ENCODE results near the gene ARPC4.
A peak's percentile ranks its signal among the peaks of the same experiment; 100 is the strongest.
"Not testable (repeated sequence)": the region's sequence is repeated elsewhere in the genome, so short reads cannot be mapped to it uniquely, and the experiment has no call there.

ARPC4 gene

DNA sequence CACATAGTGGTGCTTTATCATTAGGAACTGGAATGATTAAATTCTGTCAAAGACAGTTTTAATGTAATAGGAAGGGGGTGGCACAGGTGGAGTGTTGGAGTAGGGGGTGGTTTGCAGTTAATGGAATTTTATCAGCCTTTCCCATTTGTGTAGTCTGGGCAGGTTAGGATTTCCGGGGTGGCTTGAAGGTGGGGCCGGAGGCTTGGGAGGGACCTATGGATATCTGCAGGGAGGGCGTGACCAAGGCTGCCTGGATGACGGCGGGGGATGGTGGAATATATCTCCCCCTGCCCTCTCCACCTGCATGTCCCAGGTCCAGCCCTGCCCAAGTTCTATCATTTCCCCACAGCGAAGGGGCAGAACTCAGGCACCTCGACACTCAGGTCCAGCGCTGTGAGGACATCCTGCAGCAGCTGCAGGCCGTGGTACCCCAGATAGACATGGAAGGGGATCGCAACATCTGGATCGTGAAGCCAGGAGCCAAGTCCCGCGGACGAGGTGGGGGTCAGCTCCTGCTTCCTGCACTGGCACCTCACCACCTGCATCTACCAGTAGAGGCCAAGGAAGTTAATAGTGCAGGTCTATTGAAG is 32.7 kb downstream of the ARPC4 start:
- no peak for DNase-seq (ENCODE audit: low read depth)

DNA sequence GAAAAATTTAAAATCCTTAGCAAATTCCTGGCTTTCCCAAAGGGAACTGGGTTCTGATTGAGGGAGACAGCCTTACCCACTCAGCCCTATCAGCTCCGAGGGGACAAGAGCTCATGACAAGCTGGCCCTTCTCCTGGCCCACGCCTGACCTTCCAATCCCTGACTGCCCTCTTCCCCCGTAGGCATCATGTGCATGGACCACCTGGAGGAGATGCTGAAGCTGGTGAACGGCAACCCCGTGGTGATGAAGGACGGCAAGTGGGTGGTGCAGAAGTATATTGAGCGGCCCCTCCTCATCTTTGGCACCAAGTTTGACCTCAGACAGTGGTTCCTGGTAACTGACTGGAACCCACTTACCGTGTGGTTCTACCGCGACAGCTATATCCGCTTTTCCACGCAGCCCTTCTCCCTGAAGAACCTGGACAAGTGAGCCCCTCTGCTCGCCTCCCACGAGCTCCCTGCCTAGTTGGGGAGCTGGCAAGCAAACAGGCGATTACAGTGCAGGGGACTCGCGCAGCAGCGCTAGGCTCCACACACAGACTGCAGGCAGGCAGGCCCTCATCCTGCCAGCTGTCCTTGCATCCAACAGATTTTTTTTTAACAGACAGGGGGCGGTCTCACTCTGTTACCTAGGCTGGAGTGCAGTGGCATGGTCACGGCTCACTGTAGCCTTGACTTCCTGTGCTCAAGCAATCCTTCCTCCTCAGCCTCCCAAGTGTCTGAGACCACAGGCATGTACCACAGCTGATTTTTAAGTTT is 34.1 kb downstream of the ARPC4 start:
- DNase-seq (ENCODE audit: low read depth): no peak

DNA sequence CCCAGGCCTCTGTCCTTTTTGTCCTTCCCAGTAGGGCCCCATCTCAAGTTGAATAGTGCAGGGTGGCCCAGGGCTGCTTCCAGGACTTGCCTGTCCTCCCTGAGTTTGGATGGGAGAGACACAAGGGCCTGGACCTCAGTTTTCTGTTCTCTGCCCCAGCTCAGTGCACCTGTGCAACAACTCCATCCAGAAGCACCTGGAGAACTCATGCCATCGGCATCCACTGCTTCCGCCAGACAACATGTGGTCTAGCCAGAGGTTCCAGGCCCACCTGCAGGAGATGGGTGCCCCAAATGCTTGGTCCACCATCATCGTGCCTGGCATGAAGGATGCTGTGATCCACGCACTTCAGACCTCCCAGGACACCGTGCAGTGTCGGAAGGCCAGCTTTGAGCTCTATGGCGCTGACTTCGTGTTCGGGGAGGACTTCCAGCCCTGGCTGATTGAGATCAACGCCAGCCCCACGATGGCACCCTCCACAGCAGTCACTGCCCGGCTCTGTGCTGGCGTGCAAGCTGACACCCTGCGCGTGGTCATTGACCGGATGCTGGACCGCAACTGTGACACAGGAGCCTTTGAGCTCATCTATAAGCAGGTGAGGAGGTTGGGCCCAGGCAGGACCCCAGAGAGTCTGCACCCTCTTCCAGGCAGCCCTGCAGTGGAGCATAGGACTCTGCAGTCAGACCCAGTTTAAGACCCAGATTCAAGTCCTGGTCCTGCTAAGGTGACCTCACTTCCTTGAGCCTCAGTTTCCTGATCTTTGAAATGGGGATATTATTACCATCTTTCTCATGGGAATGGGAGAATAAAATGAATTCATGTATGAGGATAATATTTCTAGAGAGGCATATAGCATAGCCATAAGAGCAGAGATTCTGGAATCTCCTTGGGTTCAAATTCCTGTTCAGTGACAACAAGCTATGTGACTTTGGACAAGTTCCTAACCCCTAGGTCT is 36.2 kb downstream of the ARPC4 start:
- no peak for DNase-seq (ENCODE audit: low read depth)

DNA sequence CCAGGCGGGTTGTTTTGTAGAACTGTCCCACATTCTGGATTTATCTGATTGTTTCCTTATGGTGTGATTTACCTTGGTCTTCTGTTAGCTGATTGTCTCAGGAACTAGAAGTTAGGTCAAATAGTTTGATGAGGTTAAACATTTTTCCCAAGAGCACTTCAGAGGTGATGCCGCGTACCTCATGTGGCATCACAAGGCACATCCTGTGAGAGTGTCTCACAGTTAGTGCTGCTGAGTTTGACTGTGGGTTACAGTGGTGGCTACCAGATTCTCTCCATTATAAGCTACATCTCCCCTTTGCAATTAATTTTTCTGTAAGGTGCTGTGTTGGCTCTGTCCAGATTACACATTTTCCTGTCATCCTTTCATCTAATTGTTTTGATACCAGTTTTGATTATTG is 38.4 kb downstream of the ARPC4 start:
- DNase-seq (ENCODE audit: low read depth): no peak

DNA sequence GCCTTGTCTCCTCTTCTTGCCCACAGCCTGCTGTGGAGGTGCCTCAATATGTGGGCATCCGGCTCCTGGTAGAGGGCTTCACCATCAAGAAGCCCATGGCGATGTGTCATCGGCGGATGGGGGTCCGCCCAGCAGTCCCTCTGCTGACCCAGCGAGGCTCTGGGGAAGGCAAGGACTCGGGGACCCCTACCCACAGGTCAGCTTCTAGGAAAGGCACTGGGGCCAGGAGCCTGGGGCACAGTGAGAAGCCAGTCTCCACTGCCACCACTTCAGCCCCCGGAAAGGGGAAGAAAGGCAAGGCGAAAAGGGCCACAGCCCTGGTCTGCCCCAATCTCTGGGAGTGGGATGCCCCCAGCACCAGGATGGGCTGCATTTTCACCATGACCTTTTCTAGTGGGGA is 40.2 kb downstream of the ARPC4 start:
- DNase-seq (ENCODE audit: low read depth): no peak

DNA sequence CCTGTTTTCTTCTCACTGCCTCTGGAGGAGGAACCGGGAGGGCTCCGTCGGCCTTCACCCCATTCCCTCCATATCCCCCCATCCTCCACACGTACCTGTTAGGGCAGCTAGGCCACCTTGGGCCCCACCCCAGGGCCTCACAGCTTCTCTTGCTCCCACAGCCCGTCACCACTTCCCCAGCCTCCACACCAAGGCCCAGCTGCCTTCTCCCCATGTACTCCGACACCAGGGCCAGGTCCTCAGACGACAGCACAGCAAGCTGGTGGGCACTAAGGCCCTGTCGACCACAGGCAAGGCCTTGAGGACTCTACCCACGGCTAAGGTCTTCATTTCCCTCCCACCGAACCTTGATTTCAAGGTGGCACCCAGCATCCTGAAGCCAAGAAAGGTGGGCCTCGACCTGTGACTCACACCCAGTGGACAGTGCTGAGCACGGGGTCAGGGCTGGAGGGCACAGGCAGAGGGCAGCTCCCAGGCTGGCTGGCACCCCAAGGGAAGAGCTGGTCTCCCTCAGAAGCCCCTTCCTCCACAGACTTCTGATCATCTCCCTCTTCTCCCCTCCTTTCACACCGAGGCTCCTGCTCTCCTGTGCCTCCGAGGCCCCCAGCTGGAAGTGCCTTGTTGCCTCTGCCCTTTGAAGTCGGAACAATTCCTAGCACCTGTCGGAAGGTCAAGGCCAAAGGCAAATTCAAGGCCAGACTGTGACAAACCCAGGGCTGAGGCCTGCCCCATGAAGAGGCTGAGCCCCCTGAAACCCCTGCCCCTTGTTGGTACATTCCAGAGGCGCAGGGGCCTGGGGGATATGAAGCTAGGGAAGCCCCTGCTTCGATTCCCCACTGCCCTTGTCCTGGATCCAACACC is 41.9 kb downstream of the ARPC4 start:
- no peak for DNase-seq (ENCODE audit: low read depth)

GRCh38 chr3:9837701-9838582 is 45.1 kb downstream of the ARPC4 start:
- no peak for DNase-seq (ENCODE audit: low read depth)

- DNase-seq (ENCODE audit: low read depth): no peak
Measured at GRCh38 chr3:9838856-9839255, 46.0 kb downstream of the ARPC4 start.

DNA sequence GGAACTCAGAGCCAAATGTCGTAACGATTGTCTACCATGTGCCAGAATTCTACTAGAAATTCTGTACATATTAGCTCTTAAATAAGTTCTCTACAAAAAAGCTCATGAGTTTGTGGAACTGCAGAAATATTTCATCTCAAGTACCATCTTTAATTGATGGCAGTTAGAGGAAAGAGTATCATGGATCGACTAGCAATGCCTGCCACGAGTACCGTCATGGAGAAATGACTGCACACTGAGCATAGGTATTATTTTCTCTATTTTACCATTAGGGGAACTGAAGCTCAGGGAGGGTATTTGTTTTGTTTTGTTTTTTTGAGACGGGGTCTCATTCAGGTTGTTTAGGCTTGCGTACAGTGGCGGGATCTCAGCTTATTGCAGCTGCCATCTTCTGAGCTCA is 48.1 kb downstream of the ARPC4 start:
- no peak for DNase-seq (ENCODE audit: low read depth)

DNA sequence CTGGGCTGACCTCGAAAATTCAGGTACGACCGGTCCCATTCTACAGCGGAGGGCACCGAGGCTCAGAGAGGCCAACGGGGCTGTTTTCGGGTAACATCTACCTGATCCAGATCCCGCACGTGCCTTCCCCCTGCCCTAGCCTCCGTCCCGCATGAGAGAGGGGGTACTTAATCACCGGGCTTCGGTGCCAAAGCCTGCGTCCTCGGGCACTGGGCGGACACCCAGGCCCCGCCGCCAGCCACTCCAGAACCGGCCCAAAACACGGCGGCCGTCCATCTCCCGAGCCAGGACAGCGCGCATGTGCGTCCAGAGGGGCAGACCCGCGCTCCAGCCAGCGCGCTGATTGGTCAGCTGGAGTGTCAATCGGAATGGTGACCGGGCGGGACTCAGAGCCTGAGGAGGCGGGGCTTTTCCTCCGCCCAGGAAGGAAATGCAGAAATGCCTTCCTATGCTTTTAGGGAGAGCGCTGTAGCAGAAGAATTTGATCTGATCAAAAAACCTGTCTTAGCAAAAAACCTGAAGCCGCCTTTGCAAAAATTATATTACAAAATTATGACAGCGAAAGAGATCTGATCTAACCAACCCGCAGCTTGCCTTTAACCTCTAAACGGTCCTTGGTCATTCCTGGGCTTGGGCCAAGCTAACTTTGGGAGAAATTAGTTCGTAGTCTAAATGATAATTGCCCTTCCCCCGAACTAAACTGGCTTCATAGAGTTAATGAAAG is 51.0 kb downstream of the ARPC4 start, which contains the start of gene RPUSD3:
RPUSD3 (minus strand) TSS at position 294 of the 724 bp plus-strand sequence; CDS start at position 276, 18 bp downstream.
- DNase-seq (ENCODE audit: low read depth): peak; percentile 72

GRCh38 chr3:9846231-9846630 is 53.3 kb downstream of the ARPC4 start:
- no peak for DNase-seq (ENCODE audit: low read depth)

GRCh38 chr3:9846931-9847488 is 54.1 kb downstream of the ARPC4 start:
- no peak for DNase-seq (ENCODE audit: low read depth)

- not testable (repeated sequence) for DNase-seq (ENCODE audit: low read depth)
Measured at GRCh38 chr3:9847870-9848269, 55.0 kb downstream of the ARPC4 start.

- DNase-seq (ENCODE audit: low read depth): not testable (repeated sequence)
Measured at GRCh38 chr3:9848860-9849259, 56.0 kb downstream of the ARPC4 start.

DNA sequence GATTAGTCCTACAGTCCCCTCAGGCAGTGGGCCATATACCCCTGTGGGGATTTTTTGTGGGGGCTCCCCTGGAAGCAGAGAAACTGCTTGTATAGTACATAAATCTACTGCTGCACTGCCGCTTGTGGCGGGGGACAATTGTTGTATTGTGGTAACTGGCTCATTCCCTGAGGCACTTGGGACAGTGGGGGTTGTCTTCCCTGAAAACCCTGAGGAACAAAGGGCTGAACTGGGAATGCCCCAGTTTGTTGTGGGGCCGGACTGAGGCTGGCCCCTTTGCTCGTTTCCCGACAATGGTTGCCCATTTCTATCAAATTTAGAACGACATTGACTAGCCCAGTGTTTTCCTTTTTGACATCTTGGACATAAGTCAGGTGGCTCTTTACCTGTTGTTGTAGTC is 58.5 kb downstream of the ARPC4 start:
- DNase-seq (ENCODE audit: low read depth): not testable (repeated sequence)

DNA sequence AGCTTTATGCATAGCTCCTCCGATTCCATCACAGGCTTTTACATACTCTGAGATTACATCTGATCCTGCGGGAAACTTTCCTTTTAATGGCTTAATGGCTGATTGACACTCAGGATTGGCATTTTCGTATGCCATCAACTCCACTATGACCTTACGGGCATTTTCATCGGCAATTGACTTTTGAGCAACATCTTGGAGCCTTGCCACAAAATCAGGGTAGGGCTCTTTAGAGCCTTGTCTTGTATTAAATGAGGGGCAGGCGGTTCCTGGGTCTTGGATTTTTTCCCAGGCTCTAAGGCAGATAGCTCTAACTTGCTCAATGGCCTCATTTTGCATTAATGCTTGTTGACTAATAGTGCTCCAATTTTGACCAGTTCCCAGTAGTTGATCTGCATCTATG is 59.0 kb downstream of the ARPC4 start:
- not testable (repeated sequence) for DNase-seq (ENCODE audit: low read depth)

DNA sequence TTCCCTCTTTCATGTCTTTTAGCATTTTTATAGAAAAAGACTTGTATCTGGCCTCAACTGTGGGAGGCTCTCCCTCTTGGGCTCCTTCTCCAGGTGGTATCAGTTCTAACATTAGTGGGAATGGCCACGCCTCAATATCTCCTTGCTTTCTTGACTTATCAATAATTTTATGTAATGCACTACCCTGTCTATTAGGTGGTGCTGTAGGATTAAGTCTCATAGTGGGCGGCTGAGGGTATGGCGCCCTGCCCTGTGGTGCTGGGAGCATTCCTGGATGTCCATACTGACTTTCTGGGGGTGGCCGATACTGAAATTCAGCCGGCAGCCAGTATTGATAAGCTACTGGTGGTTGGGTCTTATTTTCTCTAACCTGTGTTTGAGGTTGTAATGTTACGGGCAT is 59.6 kb downstream of the ARPC4 start:
- no peak for DNase-seq (ENCODE audit: low read depth)

- DNase-seq (ENCODE audit: low read depth): not testable (repeated sequence)
Measured at GRCh38 chr3:9854291-9854940, 61.5 kb downstream of the ARPC4 start.

GRCh38 chr3:9855594-9855993 is 62.7 kb downstream of the ARPC4 start:
- no peak for DNase-seq (ENCODE audit: low read depth)

All from non-pigmented ciliary epithelial cell (primary cell).